HG03064 (cell line): Measurements from ENCODE around the gene TARM1.

Source experiments
- ATAC-seq: cut with Tn5 transposase; IDR thresholded peaks from one replicate; pipeline ENCODE4 v1.9.1; 2021; ENCODE audit warnings: low read depth; ENCODE audit not compliant: unreplicated experiment

TARM1 gene

DNA sequence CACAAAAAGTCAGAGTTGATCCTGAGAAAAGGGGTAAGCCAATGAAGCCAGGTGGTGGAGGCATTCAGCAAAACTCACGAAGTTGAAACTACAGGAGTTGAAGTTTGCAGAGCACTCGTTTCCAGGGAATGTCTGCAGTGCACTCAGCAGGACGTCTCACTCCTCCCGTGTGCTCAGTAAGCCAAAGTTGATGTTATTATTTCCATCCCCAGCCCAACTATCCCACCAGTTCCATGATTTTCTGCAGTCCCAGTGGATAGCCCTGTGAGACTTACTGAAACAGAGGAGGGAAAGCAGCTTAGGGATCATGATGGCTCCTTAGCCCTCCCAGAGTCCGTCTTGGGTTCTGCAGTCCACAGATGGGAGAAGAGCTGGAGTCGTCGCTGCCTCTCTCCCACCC is at the start of gene TARM1:
Gene TARM1 (minus strand): TSS at position 334 of the 400 bp plus-strand sequence. CDS start 25 bp downstream, at position 309.
- ATAC-seq, result no peak

- ATAC-seq, result no peak
These were observed 48.4 kb upstream of the TARM1 start for GRCh38 chr19:54129617-54129996.

DNA sequence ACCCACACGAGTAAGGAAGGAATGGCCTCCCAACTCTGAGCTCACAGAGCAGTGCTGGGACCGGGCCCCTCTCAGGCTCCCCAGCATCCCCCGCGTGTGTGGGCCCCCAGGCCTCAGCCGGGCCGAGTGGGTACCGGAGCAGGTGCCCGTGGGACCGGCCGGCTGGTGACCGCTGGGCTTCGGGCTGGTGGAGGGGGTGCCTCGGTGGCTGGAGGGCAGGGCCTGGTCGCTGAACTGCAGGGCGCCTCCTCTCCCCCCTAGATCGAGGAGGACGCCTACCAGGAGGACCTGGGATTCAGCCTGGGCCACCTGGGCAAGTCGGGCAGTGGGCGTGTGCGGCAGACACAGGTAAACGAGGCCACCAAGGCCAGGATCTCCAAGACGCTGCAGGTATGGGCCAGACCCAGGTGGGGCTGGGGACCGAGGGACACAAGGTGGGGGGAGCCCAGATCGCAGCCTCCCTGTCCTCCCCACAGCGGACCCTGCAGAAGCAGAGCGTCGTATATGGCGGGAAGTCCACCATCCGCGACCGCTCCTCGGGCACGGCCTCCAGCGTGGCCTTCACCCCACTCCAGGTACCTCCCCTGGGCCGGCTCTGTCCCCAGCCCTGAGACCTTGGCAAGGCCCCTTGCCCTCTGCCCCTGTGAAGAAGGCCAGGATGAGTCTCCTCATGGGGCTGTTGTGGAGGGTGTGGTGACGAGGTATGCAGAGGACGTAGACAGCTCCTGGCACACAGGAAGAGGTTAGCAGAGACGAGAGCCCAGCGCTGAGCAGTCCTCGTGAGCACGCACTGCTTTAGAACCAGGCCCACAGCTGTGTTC is 47.8 kb upstream of the TARM1 start:
- no peak for ATAC-seq

- no peak for ATAC-seq
These were observed 47.2 kb upstream of the TARM1 start for GRCh38 chr19:54128441-54128725.

- ATAC-seq, result no peak
These were observed 46.7 kb upstream of the TARM1 start for GRCh38 chr19:54127688-54128440.

DNA sequence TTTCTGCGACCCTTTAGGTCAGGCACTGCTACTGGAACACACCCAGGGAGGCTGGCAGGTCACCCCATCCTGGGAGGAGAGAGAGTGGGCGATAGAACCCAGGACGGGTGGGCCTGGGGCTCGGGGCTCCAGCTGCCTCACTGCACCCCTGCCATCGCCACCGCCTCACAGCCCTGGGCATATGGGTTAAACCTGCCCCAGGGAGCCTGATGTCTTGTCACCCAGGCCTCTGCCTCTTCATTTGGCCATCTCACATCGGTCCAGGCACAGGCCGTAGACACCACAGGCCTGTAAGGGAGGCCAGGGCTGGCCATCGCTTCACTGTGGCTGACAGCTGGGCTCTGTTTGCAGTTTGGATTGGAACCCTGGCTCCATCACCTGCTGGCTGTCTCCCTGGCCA is 44.5 kb upstream of the TARM1 start:
- ATAC-seq, result no peak

- ATAC-seq, result no peak
These were observed 43.2 kb upstream of the TARM1 start for GRCh38 chr19:54124393-54124792.

DNA sequence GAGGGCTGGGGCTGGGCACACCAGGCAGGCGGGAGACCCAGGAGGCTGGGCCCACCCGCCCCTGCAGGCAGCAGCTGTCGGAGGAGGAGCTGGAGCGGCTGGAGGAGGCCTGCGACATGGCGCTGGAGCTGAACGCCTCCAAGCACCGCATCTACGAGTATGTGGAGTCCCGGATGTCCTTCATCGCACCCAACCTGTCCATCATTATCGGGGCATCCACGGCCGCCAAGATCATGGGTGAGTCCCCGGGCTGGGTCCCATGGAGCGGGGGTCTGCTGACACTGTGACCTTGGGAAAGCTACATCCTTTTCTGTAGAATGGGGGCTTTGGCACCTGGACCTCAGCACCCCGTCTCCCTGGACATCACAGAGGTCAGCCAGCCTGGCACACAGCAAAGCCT is 42.5 kb upstream of the TARM1 start:
- no peak for ATAC-seq

DNA sequence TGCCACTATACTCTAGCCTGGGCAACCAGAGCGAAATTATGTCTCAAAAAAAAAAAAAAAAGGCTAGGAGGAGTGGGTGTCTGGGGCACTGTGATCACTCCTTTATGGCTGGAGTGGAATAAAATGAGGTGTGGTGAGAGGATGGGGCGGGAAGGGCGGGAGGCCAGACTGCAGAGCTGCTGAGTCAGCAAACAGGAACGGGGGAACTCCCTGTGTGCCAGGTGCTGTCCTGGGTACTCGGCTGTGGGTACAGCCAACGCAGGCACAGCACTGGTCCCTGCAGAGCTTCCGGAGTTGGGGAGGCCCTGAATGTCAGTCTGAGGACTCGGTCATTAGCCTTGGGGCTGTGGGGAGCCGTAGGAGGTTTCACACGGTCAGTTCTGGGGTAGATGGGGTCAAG is 40.1 kb upstream of the TARM1 start:
- no peak for ATAC-seq

GRCh38 chr19:54115109-54116063 is 34.2 kb upstream of the TARM1 start, which contains the start of the genes PRPF31 and TFPT:
TSS of gene PRPF31 (plus strand) at chr19:54115754. CDS start at chr19:54118279, 2,525 bp downstream.
TSS of gene TFPT (minus strand) at chr19:54115657. CDS start at chr19:54115269, 388 bp downstream.
- ATAC-seq, result peak; percentile 76

GRCh38 chr19:54114340-54115108 is 33.4 kb upstream of the TARM1 start:
- ATAC-seq, result peak; percentile 2

DNA sequence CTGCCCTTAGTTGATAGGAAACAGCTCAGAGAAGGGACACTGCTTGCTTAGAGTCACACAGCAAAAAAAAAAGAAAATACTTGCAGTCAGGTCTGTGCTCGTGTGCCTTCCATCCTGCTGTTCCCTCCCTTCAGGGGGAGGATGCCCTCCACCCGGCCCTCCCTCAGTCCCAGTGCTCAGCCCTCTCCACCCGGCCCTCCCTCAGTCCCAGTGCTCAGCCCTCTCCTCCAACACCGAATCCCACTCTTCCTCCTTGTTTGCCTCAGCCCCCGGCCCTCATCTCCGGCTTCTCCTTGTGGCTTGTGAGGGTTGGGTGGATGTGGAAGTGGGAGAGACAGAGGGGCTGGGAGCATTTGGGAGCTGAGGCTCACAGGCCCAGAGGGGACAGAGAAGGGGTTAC is 28.5 kb upstream of the TARM1 start:
- ATAC-seq, result no peak

- ATAC-seq, result no peak
These were observed 27.3 kb upstream of the TARM1 start for GRCh38 chr19:54108496-54108895.

GRCh38 chr19:54107876-54108490 is 26.8 kb upstream of the TARM1 start:
- ATAC-seq, result no peak

- no peak for ATAC-seq
These were observed 25.6 kb upstream of the TARM1 start for GRCh38 chr19:54106716-54107115.

GRCh38 chr19:54105796-54106195 is 24.6 kb upstream of the TARM1 start:
- no peak for ATAC-seq

GRCh38 chr19:54104998-54105715 is 24.0 kb upstream of the TARM1 start:
- no peak for ATAC-seq

- peak; percentile 81 for ATAC-seq
These were observed 21.4 kb upstream of the TARM1 start, which contains the start of gene NDUFA3 for GRCh38 chr19:54102421-54103169. TSS of gene NDUFA3 (plus strand) at chr19:54102855. CDS start at chr19:54102879, 24 bp downstream.
